ENCODE data around the gene BTLA. TPM values are rescaled to one million over a fixed set of nuclear protein-coding genes. Genes with fewer than 3 reads are reported as not detected.
"Not testable (repeated sequence)": the region's sequence is repeated elsewhere in the genome, so short reads cannot be mapped to it uniquely, and the experiment has no call there.

The BTLA gene
- total and polyA plus RNA-seq, 7 donors: 11.0 TPM; not detected in 6

GRCh38 chr3:112503304-112503972 lies 4.2 kb upstream of the BTLA start:
- 95 to 99% methylated on average over 4 of the region's 4 CpGs for WGBS, 2 donors
- H3K4me1 ChIP-seq: no peaks in the 10 kb centered on the region

GRCh38 chr3:112500621-112501020 lies 1.3 kb upstream of the BTLA start:
- Histone ChIP-seq H3K27me3 (no peaks in the 10 kb centered on the region), H3K9me3 (no peaks in the 10 kb centered on the region), H3K4me3 (no peak overlapping the region), H3K27ac (no peak overlapping the region), H3K4me1 (no peaks in the 10 kb centered on the region), H3K36me3 (no peaks in the 10 kb centered on the region)
- no peak for DNase-seq
- intact Hi-C loops (cut with DNase I): no loop called here
- 90 to 91% methylated on average over 2 of the region's 2 CpGs for WGBS, 2 donors
- TF ChIP-seq CTCF (IDR thresholded peaks at IDR 0.05) (no peak), EP300 (IDR thresholded peaks at IDR 0.05) (no peak), POLR2A (IDR thresholded peaks at IDR 0.05) (no peak), POLR2AphosphoS5 (IDR thresholded peaks at IDR 0.05) (no peak)

More at GRCh38 chr3:112503304-112503972, 4.2 kb upstream of the BTLA start:
- no peak for DNase-seq
- no peaks in the 10 kb centered on the region for H3K27me3 ChIP-seq
- TF ChIP-seq CTCF (IDR thresholded peaks at IDR 0.05) (no peak), EP300 (IDR thresholded peaks at IDR 0.05) (no peak), POLR2A (IDR thresholded peaks at IDR 0.05) (no peak), POLR2AphosphoS5 (IDR thresholded peaks at IDR 0.05) (no peak)
- intact Hi-C loops (cut with DNase I): no loop called here
- H3K36me3 ChIP-seq: no peaks in the 10 kb centered on the region
- no peaks in the 10 kb centered on the region for H3K9me3 ChIP-seq
- no peak overlapping the region for H3K27ac ChIP-seq
- H3K4me3 ChIP-seq: no peak overlapping the region

GRCh38 chr3:112497897-112498548 lies 1.2 kb downstream of the BTLA start:
- WGBS, 2 donors: 66 to 91% methylated on average over 11 of the region's 11 CpGs
- TF ChIP-seq CTCF (IDR thresholded peaks at IDR 0.05) (no peak), POLR2A (IDR thresholded peaks at IDR 0.05) (no peak), EP300 (IDR thresholded peaks at IDR 0.05) (no peak), POLR2AphosphoS5 (IDR thresholded peaks at IDR 0.05) (no peak)
- Histone ChIP-seq H3K4me3 (no peak overlapping the region), H3K36me3 (no peaks in the 10 kb centered on the region), H3K27ac (no peak overlapping the region), H3K4me1 (no peaks in the 10 kb centered on the region), H3K9me3 (peaks cover 0 to 2% (median 0%) of the 10 kb centered on the region in 4 donors), H3K27me3 (no peaks in the 10 kb centered on the region)
- DNase-seq: no peak
- intact Hi-C loops (cut with DNase I): no loop called here

GRCh38 chr3:112496366-112497067 lies 2.8 kb downstream of the BTLA start:
- no peaks in the 10 kb centered on the region for H3K27me3 ChIP-seq
- 69 to 90% methylated on average over 5 of the region's 5 CpGs for WGBS, 2 donors
- no peaks in the 10 kb centered on the region for H3K36me3 ChIP-seq
- TF ChIP-seq POLR2AphosphoS5 (IDR thresholded peaks at IDR 0.05): no peak
- no peak for TF ChIP-seq EP300 (IDR thresholded peaks at IDR 0.05)
- TF ChIP-seq CTCF (IDR thresholded peaks at IDR 0.05): no peak
- no peak for TF ChIP-seq POLR2A (IDR thresholded peaks at IDR 0.05)
- H3K4me1 ChIP-seq: no peaks in the 10 kb centered on the region
- DNase-seq: no peak
- intact Hi-C loops (cut with DNase I): no loop called here
- H3K27ac ChIP-seq: no peak overlapping the region
- H3K9me3 ChIP-seq: peaks cover 0 to 2% (median 0%) of the 10 kb centered on the region in 4 donors
- no peak overlapping the region for H3K4me3 ChIP-seq

GRCh38 chr3:112494448-112494767 lies 4.9 kb downstream of the BTLA start:
- DNase-seq; H3K27ac ChIP-seq; H3K4me3 ChIP-seq; H3K4me1 ChIP-seq; H3K9me3 ChIP-seq; H3K27me3 ChIP-seq; H3K36me3 ChIP-seq; intact Hi-C loops (cut with DNase I): not testable (repeated sequence)
- WGBS, 2 donors: 92 to 95% methylated on average over 3 of the region's 3 CpGs
